ENCODE data around the gene XKR3.

XKR3 gene

GRCh38 chr22:16803255-16803917 lies 21.8 kb downstream of the XKR3 start:
- Histone ChIP-seq H2BK120ac (ENCODE audit: low read depth, low read length) (no peak overlapping the region), H3K4me3 (ENCODE audit: low read length in 2 of 2) (no peak overlapping the region), H2AK5ac (ENCODE audit: low read depth, low read length) (no peak overlapping the region), H3K79me1 (ENCODE audit: low read depth, low read length) (no peaks in the 10 kb centered on the region), H3K27me3 (ENCODE audit: control insufficient read depth in 3 of 3, insufficient read depth in 3 of 3, low read depth in 1 of 3, low read length in 3 of 3) (no peaks in the 10 kb centered on the region), H2AFZ (ENCODE audit: low read length) (peak overlapping the region; percentile 18), H3K23ac (ENCODE audit: low read depth, low read length, poor library complexity) (no peak overlapping the region), H4K91ac (ENCODE audit: low read depth, low read length, poor library complexity) (no peak overlapping the region), H3K36me3 (replicated peaks in 1 of 2; ENCODE audit: control insufficient read depth in 2 of 2, insufficient read depth in 2 of 2, low read length in 2 of 2) (no peaks in the 10 kb centered on the region), H3K27ac (replicated peaks; ENCODE audit: low read length) (no peak overlapping the region), H3K14ac (ENCODE audit: low read length) (no peak overlapping the region), H3K9me3 (replicated peaks in 1 of 2; ENCODE audit: control insufficient read depth in 2 of 2, insufficient read depth in 1 of 2, low read depth in 1 of 2, low read length in 2 of 2) (no peaks in the 10 kb centered on the region), H3K9ac (ENCODE audit: low read depth, low read length, poor library complexity) (no peak overlapping the region), H2BK15ac (ENCODE audit: low read length) (no peak overlapping the region), H3K4me1 (ENCODE audit: control insufficient read depth in 2 of 2, insufficient read depth in 1 of 2, low read depth in 1 of 2, low read length in 2 of 2) (no peaks in the 10 kb centered on the region), H3K4me2 (ENCODE audit: insufficient read depth, low read length, poor library complexity, severe bottlenecking) (no peak overlapping the region), H2BK5ac (ENCODE audit: low read length) (no peak overlapping the region), H3K18ac (ENCODE audit: low read length) (no peak overlapping the region), H4K8ac (ENCODE audit: low read depth, low read length) (no peak overlapping the region), H3K4ac (ENCODE audit: low read length) (no peak overlapping the region), H2BK12ac (ENCODE audit: low read length) (no peak overlapping the region)
- WGBS, 2 donors (ENCODE audit: extremely low coverage in 2 of 2, insufficient read length in 2 of 2, insufficient replicate concordance in 1 of 2) = no CpG with 5 or more reads among the region's 4 CpGs
- DNase-seq (ENCODE audit: low spot score) = no peak

GRCh38 chr22:16801571-16801970 lies 23.6 kb downstream of the XKR3 start:
- Histone ChIP-seq H2AFZ (ENCODE audit: low read length) (no peak overlapping the region), H2AK5ac (ENCODE audit: low read depth, low read length) (no peak overlapping the region), H2BK5ac (ENCODE audit: low read length) (no peak overlapping the region), H3K27me3 (ENCODE audit: control insufficient read depth in 3 of 3, insufficient read depth in 3 of 3, low read depth in 1 of 3, low read length in 3 of 3) (no peaks in the 10 kb centered on the region), H3K27ac (replicated peaks; ENCODE audit: low read length) (no peak overlapping the region), H3K4me3 (ENCODE audit: low read length in 2 of 2) (no peak overlapping the region), H4K91ac (ENCODE audit: low read depth, low read length, poor library complexity) (no peak overlapping the region), H3K14ac (ENCODE audit: low read length) (no peak overlapping the region), H3K9me3 (replicated peaks in 1 of 2; ENCODE audit: control insufficient read depth in 2 of 2, insufficient read depth in 1 of 2, low read depth in 1 of 2, low read length in 2 of 2) (no peaks in the 10 kb centered on the region), H2BK15ac (ENCODE audit: low read length) (no peak overlapping the region), H3K4me2 (ENCODE audit: insufficient read depth, low read length, poor library complexity, severe bottlenecking) (no peak overlapping the region), H3K9ac (ENCODE audit: low read depth, low read length, poor library complexity) (no peak overlapping the region), H3K4ac (ENCODE audit: low read length) (no peak overlapping the region), H4K8ac (ENCODE audit: low read depth, low read length) (no peak overlapping the region), H3K18ac (ENCODE audit: low read length) (no peak overlapping the region), H2BK120ac (ENCODE audit: low read depth, low read length) (no peak overlapping the region), H2BK12ac (ENCODE audit: low read length) (no peak overlapping the region), H3K79me1 (ENCODE audit: low read depth, low read length) (no peaks in the 10 kb centered on the region), H3K36me3 (replicated peaks in 1 of 2; ENCODE audit: control insufficient read depth in 2 of 2, insufficient read depth in 2 of 2, low read length in 2 of 2) (no peaks in the 10 kb centered on the region), H3K23ac (ENCODE audit: low read depth, low read length, poor library complexity) (no peak overlapping the region), H3K4me1 (ENCODE audit: control insufficient read depth in 2 of 2, insufficient read depth in 1 of 2, low read depth in 1 of 2, low read length in 2 of 2) (no peaks in the 10 kb centered on the region)
- WGBS, 2 donors (ENCODE audit: extremely low coverage in 2 of 2, insufficient read length in 2 of 2, insufficient replicate concordance in 1 of 2) = no CpG with 5 or more reads among the region's 3 CpGs
- DNase-seq (ENCODE audit: low spot score) = no peak

- no peak overlapping the region for H3K4ac ChIP-seq (ENCODE audit: low read length)
- no peak overlapping the region for H3K23ac ChIP-seq (ENCODE audit: low read depth, low read length, poor library complexity)
- no peaks in the 10 kb centered on the region for H3K27me3 ChIP-seq (ENCODE audit: control insufficient read depth in 3 of 3, insufficient read depth in 3 of 3, low read depth in 1 of 3, low read length in 3 of 3)
- H2BK5ac ChIP-seq (ENCODE audit: low read length) = no peak overlapping the region
- no peak overlapping the region for H3K18ac ChIP-seq (ENCODE audit: low read length)
- H3K9me3 ChIP-seq (replicated peaks in 1 of 2; ENCODE audit: control insufficient read depth in 2 of 2, insufficient read depth in 1 of 2, low read depth in 1 of 2, low read length in 2 of 2) = no peaks in the 10 kb centered on the region
- H3K79me1 ChIP-seq (ENCODE audit: low read depth, low read length) = no peaks in the 10 kb centered on the region
- H4K8ac ChIP-seq (ENCODE audit: low read depth, low read length) = no peak overlapping the region
- no peak overlapping the region for H3K9ac ChIP-seq (ENCODE audit: low read depth, low read length, poor library complexity)
- H3K4me3 ChIP-seq (ENCODE audit: low read length in 2 of 2) = no peak overlapping the region
- no CpG with 5 or more reads among the region's 3 CpGs for WGBS, 2 donors (ENCODE audit: extremely low coverage in 2 of 2, insufficient read length in 2 of 2, insufficient replicate concordance in 1 of 2)
- no peak overlapping the region for H2BK12ac ChIP-seq (ENCODE audit: low read length)
- no peak for DNase-seq (ENCODE audit: low spot score)
- no peak overlapping the region for H2BK120ac ChIP-seq (ENCODE audit: low read depth, low read length)
- H2AK5ac ChIP-seq (ENCODE audit: low read depth, low read length) = no peak overlapping the region
- H2BK15ac ChIP-seq (ENCODE audit: low read length) = no peak overlapping the region
- no peaks in the 10 kb centered on the region for H3K4me1 ChIP-seq (ENCODE audit: control insufficient read depth in 2 of 2, insufficient read depth in 1 of 2, low read depth in 1 of 2, low read length in 2 of 2)
- no peak overlapping the region for H3K4me2 ChIP-seq (ENCODE audit: insufficient read depth, low read length, poor library complexity, severe bottlenecking)
- no peaks in the 10 kb centered on the region for H3K36me3 ChIP-seq (replicated peaks in 1 of 2; ENCODE audit: control insufficient read depth in 2 of 2, insufficient read depth in 2 of 2, low read length in 2 of 2)
- no peak overlapping the region for H4K91ac ChIP-seq (ENCODE audit: low read depth, low read length, poor library complexity)
- no peak overlapping the region for H2AFZ ChIP-seq (ENCODE audit: low read length)
- no peak overlapping the region for H3K14ac ChIP-seq (ENCODE audit: low read length)
- no peak overlapping the region for H3K27ac ChIP-seq (replicated peaks; ENCODE audit: low read length)
Observed at GRCh38 chr22:16801088-16801487, 24.1 kb downstream of the XKR3 start.

- no peak overlapping the region for H3K14ac ChIP-seq (ENCODE audit: low read length)
- H3K27me3 ChIP-seq (ENCODE audit: control insufficient read depth in 3 of 3, insufficient read depth in 3 of 3, low read depth in 1 of 3, low read length in 3 of 3) = no peaks in the 10 kb centered on the region
- no peak overlapping the region for H2BK15ac ChIP-seq (ENCODE audit: low read length)
- no peak overlapping the region for H2BK120ac ChIP-seq (ENCODE audit: low read depth, low read length)
- no peaks in the 10 kb centered on the region for H3K9me3 ChIP-seq (replicated peaks in 1 of 2; ENCODE audit: control insufficient read depth in 2 of 2, insufficient read depth in 1 of 2, low read depth in 1 of 2, low read length in 2 of 2)
- H3K36me3 ChIP-seq (replicated peaks in 1 of 2; ENCODE audit: control insufficient read depth in 2 of 2, insufficient read depth in 2 of 2, low read length in 2 of 2) = no peaks in the 10 kb centered on the region
- no peak overlapping the region for H3K4me2 ChIP-seq (ENCODE audit: insufficient read depth, low read length, poor library complexity, severe bottlenecking)
- no peak for DNase-seq (ENCODE audit: low spot score)
- no peak overlapping the region for H2BK5ac ChIP-seq (ENCODE audit: low read length)
- no peak overlapping the region for H3K4me3 ChIP-seq (ENCODE audit: low read length in 2 of 2)
- no peak overlapping the region for H3K27ac ChIP-seq (replicated peaks; ENCODE audit: low read length)
- no peak overlapping the region for H2AFZ ChIP-seq (ENCODE audit: low read length)
- WGBS, 2 donors (ENCODE audit: extremely low coverage in 2 of 2, insufficient read length in 2 of 2, insufficient replicate concordance in 1 of 2) = no CpG with 5 or more reads among the region's 1 CpG
- no peaks in the 10 kb centered on the region for H3K79me1 ChIP-seq (ENCODE audit: low read depth, low read length)
- H4K8ac ChIP-seq (ENCODE audit: low read depth, low read length) = no peak overlapping the region
- no peak overlapping the region for H3K9ac ChIP-seq (ENCODE audit: low read depth, low read length, poor library complexity)
- H4K91ac ChIP-seq (ENCODE audit: low read depth, low read length, poor library complexity) = no peak overlapping the region
- no peak overlapping the region for H2AK5ac ChIP-seq (ENCODE audit: low read depth, low read length)
- H3K23ac ChIP-seq (ENCODE audit: low read depth, low read length, poor library complexity) = no peak overlapping the region
- no peaks in the 10 kb centered on the region for H3K4me1 ChIP-seq (ENCODE audit: control insufficient read depth in 2 of 2, insufficient read depth in 1 of 2, low read depth in 1 of 2, low read length in 2 of 2)
- no peak overlapping the region for H3K4ac ChIP-seq (ENCODE audit: low read length)
- H3K18ac ChIP-seq (ENCODE audit: low read length) = no peak overlapping the region
- H2BK12ac ChIP-seq (ENCODE audit: low read length) = no peak overlapping the region
Observed at GRCh38 chr22:16800358-16800757, 24.9 kb downstream of the XKR3 start.

Measured in neuronal stem cell (in vitro differentiated cells).